ENCODE data around the gene PATL1. TPM values are rescaled to one million over a fixed set of nuclear protein-coding genes. Genes with fewer than 3 reads are reported as not detected.

The PATL1 gene
- total RNA-seq, 4 donors from 2014 or later: 3.5 to 43.0 (median 17.3) TPM

DNA sequence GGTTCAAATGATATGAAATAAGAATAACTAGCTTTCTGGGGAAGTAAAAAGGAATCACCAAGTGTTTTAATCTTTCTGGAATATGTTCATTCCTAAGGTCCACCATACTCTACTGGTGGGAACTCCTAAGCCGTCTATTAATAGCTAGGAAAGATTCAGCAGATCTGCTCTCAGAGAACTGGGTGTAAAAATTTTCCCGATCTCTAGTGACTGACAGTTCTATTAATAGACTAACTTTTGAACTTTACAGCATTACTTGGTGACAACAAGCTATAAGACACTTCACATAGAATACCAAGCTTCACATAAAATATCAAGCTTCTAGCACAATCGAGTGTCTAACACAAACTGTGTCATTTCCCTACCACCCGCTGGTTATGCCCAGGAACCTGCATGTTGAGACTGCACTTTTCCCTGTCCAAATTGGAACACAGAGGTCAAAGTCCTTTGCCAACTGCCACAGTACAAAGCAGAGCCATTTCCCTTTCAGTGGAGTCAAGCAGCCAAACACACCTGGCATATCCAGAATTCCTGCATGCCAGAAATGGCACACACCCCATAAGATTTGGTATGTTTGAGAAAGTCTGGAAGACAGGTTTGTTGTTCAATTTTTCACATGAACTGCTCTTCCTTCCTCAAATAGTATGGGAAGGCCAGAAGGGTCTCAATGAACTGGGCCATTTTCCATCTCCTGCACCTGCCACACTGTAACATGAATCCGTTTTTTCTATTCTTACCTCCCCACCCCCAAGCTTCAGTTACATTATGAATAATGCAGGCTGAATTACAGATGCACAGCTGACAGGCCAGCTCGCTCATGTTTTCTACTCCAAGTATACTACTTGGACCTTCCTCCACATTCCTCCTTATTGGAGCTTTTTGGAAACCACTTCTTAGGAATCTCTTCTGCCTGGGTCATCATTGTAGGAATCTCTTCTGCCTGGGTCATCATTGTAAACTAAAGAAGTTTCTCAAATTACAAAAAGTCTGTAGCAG, 57.0 kb downstream of the PATL1 start:
- Histone ChIP-seq H3K36me3 (no peaks in the 10 kb centered on the region), H3K4me3 (no peak overlapping the region), H3K4me1 (peaks cover 0 to 4% of the 10 kb centered on the region in 2 donors), H3K9me3 (no peaks in the 10 kb centered on the region), H3K27me3 (no peaks in the 10 kb centered on the region), H3K27ac (peak overlapping the region in 1 of 2 donors; percentile 90)
- intact Hi-C loops (cut with DNase I; ENCODE audit: low total_unique reads): loop anchor here (10.0 kb wide), 1 partner anchor 53 kb away; the partner anchor contains the start of gene PATL1
- DNase-seq: no peak
- TF ChIP-seq POLR2A (IDR thresholded peaks at IDR 0.05): no peak
- TF ChIP-seq CTCF (IDR thresholded peaks at IDR 0.05): no peak

DNA sequence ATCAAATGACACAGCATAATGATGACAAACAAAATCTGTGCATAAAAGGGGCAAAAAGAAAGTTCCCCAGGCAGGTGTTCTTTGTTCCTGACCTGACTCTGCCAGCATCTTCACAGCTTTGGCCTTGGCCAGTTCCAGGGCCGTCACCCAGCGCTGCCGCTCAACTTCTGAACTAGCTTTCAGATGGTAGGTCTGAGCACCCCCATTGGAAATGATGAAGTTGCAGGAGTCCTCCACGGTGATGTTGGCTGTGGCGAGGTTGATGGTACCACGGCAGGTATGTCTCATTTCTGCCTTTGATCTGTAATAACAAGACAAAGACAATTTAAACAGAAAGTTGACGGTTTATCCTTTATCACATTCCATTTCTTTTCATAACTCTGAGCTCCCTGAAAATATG, 58.5 kb downstream of the PATL1 start:
- H3K36me3 ChIP-seq: no peaks in the 10 kb centered on the region
- H3K4me1 ChIP-seq: peaks cover 0 to 4% of the 10 kb centered on the region in 2 donors
- DNase-seq: no peak
- no peak overlapping the region for H3K27ac ChIP-seq
- H3K27me3 ChIP-seq: no peaks in the 10 kb centered on the region
- TF ChIP-seq POLR2A (IDR thresholded peaks at IDR 0.05): no peak
- TF ChIP-seq CTCF (IDR thresholded peaks at IDR 0.05): no peak
- no peak overlapping the region for H3K4me3 ChIP-seq
- no peaks in the 10 kb centered on the region for H3K9me3 ChIP-seq
- intact Hi-C loops (cut with DNase I; ENCODE audit: low total_unique reads): loop anchor here (10.0 kb wide), 1 partner anchor 55 kb away; the partner anchor contains the start of gene PATL1

- no peaks in the 10 kb centered on the region for H3K27me3 ChIP-seq
- TF ChIP-seq CTCF (IDR thresholded peaks at IDR 0.05) (no peak), POLR2A (IDR thresholded peaks at IDR 0.05) (no peak)
- H3K36me3 ChIP-seq: no peaks in the 10 kb centered on the region
- H3K27ac ChIP-seq: no peak overlapping the region
- intact Hi-C loops (cut with DNase I; ENCODE audit: low total_unique reads): no loop called here
- no peak for DNase-seq
- no peak overlapping the region for H3K4me3 ChIP-seq
- no peaks in the 10 kb centered on the region for H3K9me3 ChIP-seq
- H3K4me1 ChIP-seq: no peaks in the 10 kb centered on the region
Observed at GRCh38 chr11:59607703-59608454, 61.0 kb downstream of the PATL1 start.

GRCh38 chr11:59602432-59602831, 66.4 kb downstream of the PATL1 start:
- H3K27me3 ChIP-seq: no peaks in the 10 kb centered on the region
- no peak overlapping the region for H3K27ac ChIP-seq
- no peak overlapping the region for H3K4me3 ChIP-seq
- no peak for DNase-seq
- intact Hi-C loops (cut with DNase I; ENCODE audit: low total_unique reads): no loop called here
- H3K9me3 ChIP-seq: no peaks in the 10 kb centered on the region
- TF ChIP-seq POLR2A (IDR thresholded peaks at IDR 0.05): no peak
- TF ChIP-seq CTCF (IDR thresholded peaks at IDR 0.05): no peak
- no peaks in the 10 kb centered on the region for H3K36me3 ChIP-seq
- H3K4me1 ChIP-seq: no peaks in the 10 kb centered on the region

All from uterus (tissue), 4 donors.